Measurements from ENCODE around the gene ZBTB44. TPM values are rescaled to one million over a fixed set of nuclear protein-coding genes. Genes with fewer than 3 reads are reported as not detected.
A peak's percentile ranks its signal among the peaks of the same experiment; 100 is the strongest.

Gene ZBTB44
- total RNA-seq, result 10 to 100 TPM; 40.3 to 91.7 (median 51.2) TPM

GRCh38 chr11:130314750-130315285, at the start of gene ZBTB44:
TSS of gene ZBTB44 (minus strand) at chr11:130314917. CDS start at chr11:130261873, 53,044 bp downstream.
- peak within 1 kb of the TSS; percentile 79 to 92 (median 92) for H3K4me3 ChIP-seq
- no peaks in the 10 kb centered on the region for H3K36me3 ChIP-seq
- H3K4me1 ChIP-seq, result peaks cover 16 to 31% (median 24%) of the 10 kb centered on the region in 4 donors
- peak within 1 kb of the TSS; percentile 93 to 99 (median 94) for H3K27ac ChIP-seq
- peak; percentile 94 to 95 for DNase-seq
- ATAC-seq (ENCODE audit: low FRiP score in 2 of 2), result peak; percentile 96 to 98
- TF ChIP-seq POLR2A (IDR thresholded peaks at IDR 0.05), result peak in 2 of 4 donors; percentile 19 to 48
- peak; percentile 28 to 87 for TF ChIP-seq POLR2AphosphoS5 (IDR thresholded peaks at IDR 0.05)
- TF ChIP-seq CTCF (IDR thresholded peaks at IDR 0.05), result no peak
- TF ChIP-seq EP300 (IDR thresholded peaks at IDR 0.05), result no peak
- no peaks in the 10 kb centered on the region for H3K9me3 ChIP-seq
- WGBS, 2 donors, result 2 to 10% methylated on average over 8 to 30 of the region's 42 CpGs
- no peaks in the 10 kb centered on the region for H3K27me3 ChIP-seq

GRCh38 chr11:130359419-130359818, 44.7 kb upstream of the ZBTB44 start:
- Histone ChIP-seq H3K9me3 (peaks cover 0 to 29% (median 16%) of the 10 kb centered on the region in 4 donors), H3K27me3 (no peaks in the 10 kb centered on the region), H3K36me3 (no peaks in the 10 kb centered on the region), H3K4me1 (no peaks in the 10 kb centered on the region), H3K4me3 (no peak overlapping the region), H3K27ac (no peak overlapping the region)
- no peak for TF ChIP-seq POLR2AphosphoS5 (IDR thresholded peaks at IDR 0.05)
- no peak for TF ChIP-seq EP300 (IDR thresholded peaks at IDR 0.05)
- no peak for TF ChIP-seq POLR2A (IDR thresholded peaks at IDR 0.05)
- TF ChIP-seq CTCF (IDR thresholded peaks at IDR 0.05), result no peak
- ATAC-seq (ENCODE audit: low FRiP score in 2 of 2), result no peak
- DNase-seq, result no peak

GRCh38 chr11:130358398-130358797, 43.7 kb upstream of the ZBTB44 start:
- no peaks in the 10 kb centered on the region for H3K4me1 ChIP-seq
- no peak overlapping the region for H3K27ac ChIP-seq
- ATAC-seq (ENCODE audit: low FRiP score in 2 of 2) (no peak), DNase-seq (no peak)
- H3K9me3 ChIP-seq, result peaks cover 0 to 29% (median 16%) of the 10 kb centered on the region in 4 donors
- TF ChIP-seq CTCF (IDR thresholded peaks at IDR 0.05), result no peak
- H3K36me3 ChIP-seq, result no peaks in the 10 kb centered on the region
- H3K27me3 ChIP-seq, result no peaks in the 10 kb centered on the region
- H3K4me3 ChIP-seq, result no peak overlapping the region

- H3K4me1 ChIP-seq, result no peaks in the 10 kb centered on the region
- H3K9me3 ChIP-seq, result no peaks in the 10 kb centered on the region
- no peaks in the 10 kb centered on the region for H3K36me3 ChIP-seq
- H3K27me3 ChIP-seq, result no peaks in the 10 kb centered on the region
- TF ChIP-seq CTCF (IDR thresholded peaks at IDR 0.05) (no peak), POLR2AphosphoS5 (IDR thresholded peaks at IDR 0.05) (no peak), POLR2A (IDR thresholded peaks at IDR 0.05) (no peak), EP300 (IDR thresholded peaks at IDR 0.05) (no peak)
- no peak overlapping the region for H3K27ac ChIP-seq
- ATAC-seq (ENCODE audit: low FRiP score in 2 of 2), result no peak
- no peak for DNase-seq
- H3K4me3 ChIP-seq, result no peak overlapping the region
- WGBS, 2 donors, result 71 to 79% methylated on average over 1 of the region's 1 CpG
Observed at GRCh38 chr11:130347261-130347660, 32.5 kb upstream of the ZBTB44 start.

- TF ChIP-seq CTCF (IDR thresholded peaks at IDR 0.05) (no peak), POLR2AphosphoS5 (IDR thresholded peaks at IDR 0.05) (no peak), POLR2A (IDR thresholded peaks at IDR 0.05) (no peak), EP300 (IDR thresholded peaks at IDR 0.05) (no peak)
- peaks cover 0 to 9% (median 0%) of the 10 kb centered on the region in 4 donors for H3K9me3 ChIP-seq
- WGBS, 2 donors, result 90 to 97% methylated on average over 1 of the region's 1 CpG
- DNase-seq, result no peak
- no peaks in the 10 kb centered on the region for H3K27me3 ChIP-seq
- H3K27ac ChIP-seq, result no peak overlapping the region
- no peaks in the 10 kb centered on the region for H3K4me1 ChIP-seq
- no peak overlapping the region for H3K4me3 ChIP-seq
- ATAC-seq (ENCODE audit: low FRiP score in 2 of 2), result no peak
- H3K36me3 ChIP-seq, result no peaks in the 10 kb centered on the region
Observed at GRCh38 chr11:130344841-130345240, 30.1 kb upstream of the ZBTB44 start.
